Adipocyte (in vitro differentiated cells): ENCODE measurements around the gene PPM1A.

Source experiments
- DNase-seq: peaks from one replicate; pipeline ENCODE4 v3.0.0-alpha.2; 2015; ENCODE audit warnings: low read depth
- H3K27me3 ChIP-seq: replicated peaks from 2 replicates; pipeline ENCODE4 v1.7.0; 2013; ENCODE audit warnings: mild to moderate bottlenecking, low read length, moderate library complexity; ENCODE audit not compliant: control insufficient read depth, insufficient read depth
- H3K36me3 ChIP-seq: 2 replicates; pipeline ENCODE4 v1.7.0; 2013; ENCODE audit warnings: low read length, mild to moderate bottlenecking, moderate library complexity; ENCODE audit not compliant: control insufficient read depth, insufficient read depth, severe bottlenecking
- H3K4me1 ChIP-seq: 2 replicates; pipeline ENCODE4 v1.7.0; 2013; ENCODE audit warnings: mild to moderate bottlenecking, low read length, moderate library complexity; ENCODE audit not compliant: control insufficient read depth, insufficient read depth
- H3K4me3 ChIP-seq: 2 replicates; pipeline ENCODE4 v1.7.0; 2013; ENCODE audit warnings: mild to moderate bottlenecking, low read length, moderate library complexity
- H3K9ac ChIP-seq: 2 replicates; pipeline ENCODE4 v1.7.0; 2013; ENCODE audit warnings: mild to moderate bottlenecking, low read length, moderate library complexity
- H3K9me3 ChIP-seq: 2 replicates; pipeline ENCODE4 v1.7.0; 2013; ENCODE audit warnings: mild to moderate bottlenecking, low read length, moderate library complexity; ENCODE audit not compliant: control insufficient read depth

PPM1A gene

GRCh38 chr14:60274448-60274847 lies 25.4 kb downstream of the PPM1A start:
- H3K9me3 ChIP-seq = no peaks in the 10 kb centered on the region
- peaks cover 21% of the 10 kb centered on the region for H3K4me1 ChIP-seq
- H3K27me3 ChIP-seq = no peaks in the 10 kb centered on the region
- no peak overlapping the region for H3K9ac ChIP-seq
- no peak overlapping the region for H3K4me3 ChIP-seq
- no peak for DNase-seq
- peaks cover 3% of the 10 kb centered on the region for H3K36me3 ChIP-seq

- no peak overlapping the region for H3K4me3 ChIP-seq
- H3K27me3 ChIP-seq = no peaks in the 10 kb centered on the region
- no peaks in the 10 kb centered on the region for H3K9me3 ChIP-seq
- H3K36me3 ChIP-seq = peaks cover 4% of the 10 kb centered on the region
- peaks cover 21% of the 10 kb centered on the region for H3K4me1 ChIP-seq
- H3K9ac ChIP-seq = no peak overlapping the region
- DNase-seq = peak; percentile 42
Measured at GRCh38 chr14:60275932-60276331, 26.9 kb downstream of the PPM1A start.

- Histone ChIP-seq H3K27me3 (no peaks in the 10 kb centered on the region), H3K4me3 (no peak overlapping the region), H3K4me1 (peaks cover 21% of the 10 kb centered on the region), H3K36me3 (peaks cover 4% of the 10 kb centered on the region), H3K9ac (no peak overlapping the region), H3K9me3 (no peaks in the 10 kb centered on the region)
- peak; percentile 79 for DNase-seq
Measured at GRCh38 chr14:60276347-60276746, 27.3 kb downstream of the PPM1A start.

GRCh38 chr14:60277605-60278190 lies 28.7 kb downstream of the PPM1A start:
- Histone ChIP-seq H3K36me3 (peaks cover 9% of the 10 kb centered on the region), H3K27me3 (no peaks in the 10 kb centered on the region), H3K4me3 (no peak overlapping the region), H3K9me3 (no peaks in the 10 kb centered on the region), H3K9ac (no peak overlapping the region), H3K4me1 (peaks cover 21% of the 10 kb centered on the region)
- DNase-seq = no peak

GRCh38 chr14:60278350-60278749 lies 29.3 kb downstream of the PPM1A start:
- Histone ChIP-seq H3K4me1 (peaks cover 18% of the 10 kb centered on the region), H3K9me3 (no peaks in the 10 kb centered on the region), H3K36me3 (peaks cover 16% of the 10 kb centered on the region), H3K4me3 (no peak overlapping the region), H3K27me3 (no peaks in the 10 kb centered on the region), H3K9ac (no peak overlapping the region)
- no peak for DNase-seq

- Histone ChIP-seq H3K9ac (no peak overlapping the region), H3K27me3 (no peaks in the 10 kb centered on the region), H3K4me3 (no peak overlapping the region), H3K36me3 (peaks cover 57% of the 10 kb centered on the region), H3K4me1 (peaks cover 5% of the 10 kb centered on the region), H3K9me3 (no peaks in the 10 kb centered on the region)
- no peak for DNase-seq
Measured at GRCh38 chr14:60287452-60287851, 38.4 kb downstream of the PPM1A start.

GRCh38 chr14:60288279-60288678 lies 39.3 kb downstream of the PPM1A start:
- H3K9me3 ChIP-seq = no peaks in the 10 kb centered on the region
- H3K27me3 ChIP-seq = no peaks in the 10 kb centered on the region
- peaks cover 5% of the 10 kb centered on the region for H3K4me1 ChIP-seq
- H3K4me3 ChIP-seq = no peak overlapping the region
- peak; percentile 58 for DNase-seq
- no peak overlapping the region for H3K9ac ChIP-seq
- H3K36me3 ChIP-seq = peaks cover 57% of the 10 kb centered on the region

GRCh38 chr14:60294411-60295069 lies 45.5 kb downstream of the PPM1A start:
- no peak overlapping the region for H3K9ac ChIP-seq
- no peaks in the 10 kb centered on the region for H3K9me3 ChIP-seq
- peaks cover 32% of the 10 kb centered on the region for H3K36me3 ChIP-seq
- no peak for DNase-seq
- no peak overlapping the region for H3K4me3 ChIP-seq
- H3K4me1 ChIP-seq = no peaks in the 10 kb centered on the region
- H3K27me3 ChIP-seq = no peaks in the 10 kb centered on the region

GRCh38 chr14:60300019-60300418 lies 51.0 kb downstream of the PPM1A start:
- Histone ChIP-seq H3K36me3 (peaks cover 4% of the 10 kb centered on the region), H3K27me3 (no peaks in the 10 kb centered on the region), H3K9ac (no peak overlapping the region), H3K9me3 (no peaks in the 10 kb centered on the region), H3K4me3 (no peak overlapping the region), H3K4me1 (no peaks in the 10 kb centered on the region)
- DNase-seq = no peak

- Histone ChIP-seq H3K27me3 (no peaks in the 10 kb centered on the region), H3K4me3 (no peak overlapping the region), H3K4me1 (no peaks in the 10 kb centered on the region), H3K36me3 (peaks cover 4% of the 10 kb centered on the region), H3K9ac (no peak overlapping the region), H3K9me3 (no peaks in the 10 kb centered on the region)
- no peak for DNase-seq
Measured at GRCh38 chr14:60301685-60302084, 52.7 kb downstream of the PPM1A start.

GRCh38 chr14:60302663-60303062 lies 53.6 kb downstream of the PPM1A start:
- no peaks in the 10 kb centered on the region for H3K36me3 ChIP-seq
- no peak overlapping the region for H3K4me3 ChIP-seq
- no peak for DNase-seq
- peaks cover 3% of the 10 kb centered on the region for H3K4me1 ChIP-seq
- no peaks in the 10 kb centered on the region for H3K27me3 ChIP-seq
- no peak overlapping the region for H3K9ac ChIP-seq
- H3K9me3 ChIP-seq = no peaks in the 10 kb centered on the region

- Histone ChIP-seq H3K9me3 (no peaks in the 10 kb centered on the region), H3K4me1 (peaks cover 3% of the 10 kb centered on the region), H3K27me3 (no peaks in the 10 kb centered on the region), H3K9ac (no peak overlapping the region), H3K4me3 (no peak overlapping the region), H3K36me3 (no peaks in the 10 kb centered on the region)
- DNase-seq = no peak
Measured at GRCh38 chr14:60303745-60304144, 54.7 kb downstream of the PPM1A start.
